Stimulated activated memory B cell treated with anti-CD40 and anti-IgM and Interleukin-4, amounts not matched to agents 10 μg/mL and 1 μg/mL and 100 μg/mL, for 72 hours (primary cell): ENCODE measurements around the gene PGAM2.

Source experiments
- ATAC-seq: fragments of 150-1000 bp; cut with Tn5 transposase; 2 replicates; pipeline ENCODE4 v1.10.0; 2021
- H3K27ac Mint-ChIP-seq: one replicate; pipeline ENCODE4 v1.8.0; 2022; ENCODE audit warnings: mild to moderate bottlenecking, mixed read lengths
- H3K27me3 Mint-ChIP-seq: one replicate; pipeline ENCODE4 v1.8.0; 2022; ENCODE audit warnings: mixed read lengths
- H3K36me3 Mint-ChIP-seq: one replicate; pipeline ENCODE4 v1.8.0; 2022; ENCODE audit warnings: mixed read lengths
- H3K4me1 Mint-ChIP-seq: one replicate; pipeline ENCODE4 v1.8.0; 2022; ENCODE audit warnings: mixed read lengths
- H3K4me3 Mint-ChIP-seq: one replicate; pipeline ENCODE4 v1.8.0; 2022; ENCODE audit warnings: mild to moderate bottlenecking, moderate library complexity, mixed read lengths
- H3K9me3 Mint-ChIP-seq: one replicate; pipeline ENCODE4 v1.8.0; 2022; ENCODE audit warnings: mixed read lengths

The PGAM2 gene

GRCh38 chr7:44066494-44067063, 1.2 kb upstream of the PGAM2 start:
- Mint-ChIP-seq H3K4me1 (peaks cover 87% of the 10 kb centered on the region), H3K27ac (peak overlapping the region; percentile 71), H3K9me3 (peaks cover 3% of the 10 kb centered on the region), H3K4me3 (peak overlapping the region; percentile 46), H3K36me3 (peaks cover 14% of the 10 kb centered on the region), H3K27me3 (no peaks in the 10 kb centered on the region)
- ATAC-seq: peak; percentile 3

- no peak overlapping the region for H3K4me3 Mint-ChIP-seq
- peaks cover 3% of the 10 kb centered on the region for H3K9me3 Mint-ChIP-seq
- ATAC-seq: no peak
- no peaks in the 10 kb centered on the region for H3K27me3 Mint-ChIP-seq
- peaks cover 19% of the 10 kb centered on the region for H3K36me3 Mint-ChIP-seq
- peaks cover 85% of the 10 kb centered on the region for H3K4me1 Mint-ChIP-seq
- H3K27ac Mint-ChIP-seq: peak overlapping the region; percentile 71
Measured at GRCh38 chr7:44066111-44066460, 719 bp upstream of the PGAM2 start.

GRCh38 chr7:44064791-44065430, 456 bp downstream of the PGAM2 start:
- Mint-ChIP-seq H3K4me3 (peak overlapping the region; percentile 34), H3K4me1 (peaks cover 82% of the 10 kb centered on the region), H3K27me3 (no peaks in the 10 kb centered on the region), H3K36me3 (peaks cover 25% of the 10 kb centered on the region), H3K9me3 (peaks cover 3% of the 10 kb centered on the region), H3K27ac (peak overlapping the region; percentile 71)
- ATAC-seq: peak; percentile 44

- ATAC-seq: no peak
- Mint-ChIP-seq H3K9me3 (peaks cover 3% of the 10 kb centered on the region), H3K36me3 (peaks cover 34% of the 10 kb centered on the region), H3K4me3 (no peak overlapping the region), H3K4me1 (peaks cover 84% of the 10 kb centered on the region), H3K27me3 (no peaks in the 10 kb centered on the region), H3K27ac (peak overlapping the region; percentile 71)
Measured at GRCh38 chr7:44063894-44064651, 1.3 kb downstream of the PGAM2 start.

GRCh38 chr7:44063547-44063893, 1.8 kb downstream of the PGAM2 start:
- Mint-ChIP-seq H3K36me3 (peaks cover 39% of the 10 kb centered on the region), H3K9me3 (peaks cover 3% of the 10 kb centered on the region), H3K27me3 (no peaks in the 10 kb centered on the region), H3K4me3 (no peak overlapping the region), H3K4me1 (peaks cover 88% of the 10 kb centered on the region), H3K27ac (peak overlapping the region; percentile 71)
- no peak for ATAC-seq

GRCh38 chr7:44062903-44063295, 2.5 kb downstream of the PGAM2 start:
- Mint-ChIP-seq H3K4me3 (no peak overlapping the region), H3K27ac (peak overlapping the region; percentile 71), H3K9me3 (no peaks in the 10 kb centered on the region), H3K4me1 (peaks cover 88% of the 10 kb centered on the region), H3K36me3 (peaks cover 45% of the 10 kb centered on the region), H3K27me3 (no peaks in the 10 kb centered on the region)
- ATAC-seq: no peak

- H3K27ac Mint-ChIP-seq: peak overlapping the region; percentile 26
- H3K4me3 Mint-ChIP-seq: no peak overlapping the region
- H3K36me3 Mint-ChIP-seq: peaks cover 51% of the 10 kb centered on the region
- H3K27me3 Mint-ChIP-seq: no peaks in the 10 kb centered on the region
- no peaks in the 10 kb centered on the region for H3K9me3 Mint-ChIP-seq
- peaks cover 88% of the 10 kb centered on the region for H3K4me1 Mint-ChIP-seq
- ATAC-seq: no peak
Measured at GRCh38 chr7:44062180-44062902, 3.0 kb downstream of the PGAM2 start.

DNA sequence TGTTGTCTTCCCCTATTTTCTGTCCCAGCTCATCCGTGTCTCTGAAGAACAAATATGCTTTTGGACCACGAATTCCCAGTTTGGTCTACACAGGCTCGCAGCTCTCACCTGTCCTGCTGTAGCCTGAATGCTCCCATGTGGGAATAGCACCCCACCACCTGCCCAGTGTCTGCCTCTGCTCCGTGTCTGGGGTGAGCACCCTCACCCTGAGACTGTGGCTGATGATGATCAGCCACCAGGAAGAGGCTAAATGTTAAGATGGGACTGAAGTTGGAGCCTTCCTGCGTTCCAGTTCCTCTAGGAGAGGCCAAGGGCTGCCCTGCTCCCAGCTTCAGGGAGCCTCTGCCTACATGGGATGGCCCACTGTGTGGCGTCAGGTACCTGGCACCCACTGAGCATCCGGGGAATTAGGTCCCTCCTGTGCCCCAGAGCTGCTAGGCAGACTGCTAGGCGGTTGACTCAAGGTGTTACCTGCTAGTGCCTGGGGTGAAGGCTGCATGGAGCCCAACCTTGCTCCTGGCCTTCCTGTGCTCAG, 3.7 kb downstream of the PGAM2 start:
- Mint-ChIP-seq H3K27ac (peak overlapping the region; percentile 26), H3K4me3 (no peak overlapping the region), H3K27me3 (no peaks in the 10 kb centered on the region), H3K4me1 (peaks cover 88% of the 10 kb centered on the region), H3K36me3 (peaks cover 57% of the 10 kb centered on the region), H3K9me3 (no peaks in the 10 kb centered on the region)
- no peak for ATAC-seq

GRCh38 chr7:44060948-44061644, 4.3 kb downstream of the PGAM2 start:
- H3K4me1 Mint-ChIP-seq: peaks cover 88% of the 10 kb centered on the region
- no peaks in the 10 kb centered on the region for H3K27me3 Mint-ChIP-seq
- ATAC-seq: no peak
- no peaks in the 10 kb centered on the region for H3K9me3 Mint-ChIP-seq
- H3K36me3 Mint-ChIP-seq: peaks cover 62% of the 10 kb centered on the region
- H3K27ac Mint-ChIP-seq: peak overlapping the region; percentile 98
- H3K4me3 Mint-ChIP-seq: no peak overlapping the region

DNA sequence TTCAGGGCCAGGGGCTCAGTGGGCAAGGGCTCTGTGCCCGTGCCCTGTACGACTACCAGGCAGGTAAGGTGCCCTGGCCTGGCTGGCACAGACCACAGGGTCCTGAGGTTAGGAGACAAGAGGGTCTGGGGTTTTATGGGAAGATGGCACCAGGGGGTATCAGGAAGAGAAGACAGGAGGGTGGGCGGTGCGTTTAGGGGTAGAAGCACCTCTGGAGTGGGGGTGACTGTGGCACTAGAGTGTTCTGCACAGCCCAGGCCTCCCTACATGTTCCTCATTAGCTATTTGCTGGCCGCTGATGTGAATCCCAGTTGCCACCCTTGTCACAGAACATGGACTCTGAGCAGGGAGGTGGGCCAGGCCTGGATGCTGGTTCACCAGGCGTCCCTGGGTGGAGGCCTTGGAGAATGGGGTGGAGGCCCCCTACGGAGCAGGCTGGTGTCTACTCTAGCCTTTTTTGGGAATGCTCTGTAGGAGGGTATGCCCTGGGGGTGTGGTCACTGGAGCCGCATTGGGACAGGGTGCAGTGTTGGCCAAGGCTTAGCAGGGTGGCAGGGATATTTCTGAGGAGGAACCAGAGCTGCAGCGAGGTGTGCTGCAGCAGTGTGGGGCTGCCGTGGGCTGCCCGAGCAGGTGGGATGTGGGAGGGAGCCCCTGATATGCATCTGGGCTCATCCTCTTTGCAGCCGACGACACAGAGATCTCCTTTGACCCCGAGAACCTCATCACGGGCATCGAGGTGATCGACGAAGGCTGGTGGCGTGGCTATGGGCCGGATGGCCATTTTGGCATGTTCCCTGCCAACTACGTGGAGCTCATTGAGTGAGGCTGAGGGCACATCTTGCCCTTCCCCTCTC, 5.0 kb downstream of the PGAM2 start:
- Mint-ChIP-seq H3K4me3 (no peak overlapping the region), H3K27ac (peak overlapping the region; percentile 98), H3K9me3 (no peaks in the 10 kb centered on the region), H3K36me3 (peaks cover 70% of the 10 kb centered on the region), H3K4me1 (peaks cover 88% of the 10 kb centered on the region), H3K27me3 (no peaks in the 10 kb centered on the region)
- no peak for ATAC-seq

GRCh38 chr7:44059219-44060090, 5.9 kb downstream of the PGAM2 start:
- peak; percentile 96 for ATAC-seq
- Mint-ChIP-seq H3K27me3 (no peaks in the 10 kb centered on the region), H3K4me1 (peaks cover 86% of the 10 kb centered on the region), H3K4me3 (peak overlapping the region; percentile 72), H3K27ac (peak overlapping the region; percentile 98), H3K9me3 (no peaks in the 10 kb centered on the region), H3K36me3 (peaks cover 75% of the 10 kb centered on the region)

DNA sequence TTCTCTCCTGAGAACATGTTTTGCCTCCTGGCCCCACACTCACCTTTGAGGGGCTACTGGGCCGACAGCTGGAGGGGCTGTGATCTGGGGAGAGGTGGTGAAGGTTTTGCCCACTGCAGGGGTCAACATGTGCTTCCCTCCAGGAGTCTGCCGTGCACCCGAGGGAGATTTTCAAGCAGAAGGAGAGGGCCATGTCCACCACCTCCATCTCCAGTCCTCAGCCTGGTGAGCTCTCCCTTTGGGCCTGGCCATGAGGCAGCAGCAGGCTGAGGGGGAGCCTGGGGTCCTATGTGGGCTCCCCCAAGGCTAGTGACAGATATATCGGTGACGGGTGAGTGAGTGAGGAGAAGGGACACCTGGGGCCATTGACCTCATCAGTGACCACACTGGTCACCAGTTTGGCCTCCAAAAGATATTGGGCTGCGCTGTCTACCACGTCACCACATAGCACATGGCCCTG, 6.6 kb downstream of the PGAM2 start:
- peak overlapping the region; percentile 98 for H3K27ac Mint-ChIP-seq
- peaks cover 80% of the 10 kb centered on the region for H3K4me1 Mint-ChIP-seq
- H3K4me3 Mint-ChIP-seq: peak overlapping the region; percentile 72
- peaks cover 76% of the 10 kb centered on the region for H3K36me3 Mint-ChIP-seq
- H3K9me3 Mint-ChIP-seq: no peaks in the 10 kb centered on the region
- ATAC-seq: peak; percentile 58
- H3K27me3 Mint-ChIP-seq: no peaks in the 10 kb centered on the region
